Measurements from ENCODE around the gene DNASE1L3.

GRCh38 chr3:58217209-58217811 is 6.5 kb upstream of the DNASE1L3 start:
- TF ChIP-seq CTCF (IDR thresholded peaks at IDR 0.05; ENCODE audit: control extremely low read depth in 1 of 3, insufficient read depth in 1 of 3, low read depth in 1 of 3, low read length in 3 of 3) (peak; percentile 80 to 94 (median 81)), CHD2 (IDR thresholded peaks at IDR 0.05; ENCODE audit: low read length) (no peak), SIX5 (IDR thresholded peaks at IDR 0.05; ENCODE audit: low read depth, low read length) (no peak), POLR2AphosphoS5 (IDR thresholded peaks at IDR 0.05; ENCODE audit: low read depth, low read length) (no peak), CREB1 (IDR thresholded peaks at IDR 0.05) (peak; percentile 72), RXRA (IDR thresholded peaks at IDR 0.05; ENCODE audit: insufficient read depth, low read depth, low read length) (no peak), RAD21 (IDR thresholded peaks at IDR 0.05 in 1 of 2, conservative IDR thresholded peaks at IDR 0.05 in 1 of 2; ENCODE audit: low read depth in 2 of 2, low read length in 2 of 2) (peak; percentile 47 to 58), SP4 (IDR thresholded peaks at IDR 0.05; ENCODE audit: low read length) (no peak), POLR2A (IDR thresholded peaks at IDR 0.05; ENCODE audit: control extremely low read depth in 1 of 2, low read depth in 2 of 2, low read length in 2 of 2) (no peak), TAF1 (IDR thresholded peaks at IDR 0.05; ENCODE audit: low read depth, low read length) (no peak)
- TF ChIP-seq, protein P1, sequence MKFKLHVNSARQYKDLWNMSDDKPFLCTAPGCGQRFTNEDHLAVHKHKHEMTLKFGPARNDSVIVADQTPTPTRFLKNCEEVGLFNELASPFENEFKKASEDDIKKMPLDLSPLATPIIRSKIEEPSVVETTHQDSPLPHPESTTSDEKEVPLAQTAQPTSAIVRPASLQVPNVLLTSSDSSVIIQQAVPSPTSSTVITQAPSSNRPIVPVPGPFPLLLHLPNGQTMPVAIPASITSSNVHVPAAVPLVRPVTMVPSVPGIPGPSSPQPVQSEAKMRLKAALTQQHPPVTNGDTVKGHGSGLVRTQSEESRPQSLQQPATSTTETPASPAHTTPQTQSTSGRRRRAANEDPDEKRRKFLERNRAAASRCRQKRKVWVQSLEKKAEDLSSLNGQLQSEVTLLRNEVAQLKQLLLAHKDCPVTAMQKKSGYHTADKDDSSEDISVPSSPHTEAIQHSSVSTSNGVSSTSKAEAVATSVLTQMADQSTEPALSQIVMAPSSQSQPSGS (IDR thresholded peaks at IDR 0.05; ENCODE audit: low read length), result peak; percentile 85; the same call in 1 of the 2 replicates

Measured in H1 (cell line).